ENCODE measurements around the gene PAPOLB.
A peak's percentile ranks its signal among the peaks of the same experiment; 100 is the strongest.

Gene PAPOLB

GRCh38 chr7:4876586-4876985 is 14.8 kb upstream of the PAPOLB start:
- no peak for DNase-seq

GRCh38 chr7:4875391-4875790 is 13.6 kb upstream of the PAPOLB start:
- no peak for DNase-seq

GRCh38 chr7:4873071-4873944 is 11.5 kb upstream of the PAPOLB start:
- no peak for DNase-seq

GRCh38 chr7:4871930-4872675 is 10.3 kb upstream of the PAPOLB start:
- no peak for DNase-seq

GRCh38 chr7:4871056-4871680 is 9.3 kb upstream of the PAPOLB start:
- no peak for DNase-seq

GRCh38 chr7:4868493-4868892 is 6.7 kb upstream of the PAPOLB start:
- DNase-seq = no peak

DNA sequence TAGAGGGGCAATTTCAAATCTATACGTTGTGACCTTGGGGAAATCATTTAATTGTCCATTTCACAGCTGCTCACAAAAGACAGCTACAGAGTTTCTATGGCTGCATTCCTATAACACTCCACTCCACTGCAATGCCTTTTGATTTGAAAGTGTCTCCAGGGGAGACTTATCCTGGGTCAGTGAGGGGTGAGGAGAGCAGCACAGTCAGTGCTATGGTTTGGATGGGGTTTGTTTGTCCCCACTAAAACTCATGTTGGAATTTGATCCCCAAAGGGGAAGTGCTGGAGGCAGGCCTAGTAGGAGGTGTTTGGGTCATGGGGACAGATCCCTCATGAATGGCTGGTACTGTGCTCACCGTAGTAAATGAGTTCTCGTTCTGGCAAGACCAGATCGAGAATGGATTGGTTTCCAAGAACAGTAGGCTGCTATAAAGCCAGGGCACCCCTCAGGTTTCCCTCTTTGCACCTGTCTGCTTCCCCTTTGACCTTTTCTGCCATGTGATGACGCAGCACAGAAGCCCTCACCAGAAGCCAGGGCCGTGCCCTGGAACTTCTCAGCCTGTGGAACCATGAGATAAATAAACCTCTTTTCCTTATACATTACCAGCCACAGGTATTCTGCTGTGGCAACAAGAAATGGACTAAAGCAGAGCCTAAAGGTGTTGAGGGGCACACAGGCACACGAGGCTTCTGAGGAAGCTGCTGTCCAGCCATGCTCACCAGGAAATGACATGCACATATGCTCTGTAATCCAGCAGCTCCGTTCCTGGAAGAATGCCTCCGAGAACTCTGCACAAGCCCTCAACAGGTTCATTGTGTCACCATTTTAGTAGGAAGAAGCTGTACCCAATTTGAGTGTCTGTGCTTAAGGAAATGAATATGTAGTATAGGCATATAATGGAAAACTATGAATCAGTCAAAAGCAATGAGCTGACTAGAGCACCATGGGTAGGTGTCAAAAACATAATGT is 5.0 kb upstream of the PAPOLB start:
- DNase-seq = no peak

- DNase-seq = no peak
These were observed 326 bp upstream of the PAPOLB start for GRCh38 chr7:4862156-4862555.

DNA sequence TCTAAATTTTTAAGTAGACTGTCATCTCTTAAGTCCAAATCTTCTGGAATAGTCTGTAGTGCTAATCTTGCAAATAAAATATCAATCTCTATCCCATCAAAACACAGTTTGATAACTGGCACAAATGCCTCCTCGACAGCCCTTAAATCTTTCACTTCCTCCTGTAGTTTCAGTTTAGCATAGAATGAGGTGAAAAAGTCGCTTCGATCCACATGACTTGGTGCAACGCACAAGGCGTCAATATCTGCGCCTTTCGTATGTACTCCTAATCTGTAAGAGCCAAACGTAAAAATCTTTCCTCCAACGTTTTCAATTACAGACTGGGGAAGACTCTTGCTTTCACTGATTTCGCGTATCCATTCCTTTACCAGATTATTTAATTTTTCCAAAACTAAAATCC is 603 bp downstream of the PAPOLB start:
- DNase-seq = no peak

GRCh38 chr7:4857189-4857588 is 4.6 kb downstream of the PAPOLB start:
- DNase-seq = no peak

DNA sequence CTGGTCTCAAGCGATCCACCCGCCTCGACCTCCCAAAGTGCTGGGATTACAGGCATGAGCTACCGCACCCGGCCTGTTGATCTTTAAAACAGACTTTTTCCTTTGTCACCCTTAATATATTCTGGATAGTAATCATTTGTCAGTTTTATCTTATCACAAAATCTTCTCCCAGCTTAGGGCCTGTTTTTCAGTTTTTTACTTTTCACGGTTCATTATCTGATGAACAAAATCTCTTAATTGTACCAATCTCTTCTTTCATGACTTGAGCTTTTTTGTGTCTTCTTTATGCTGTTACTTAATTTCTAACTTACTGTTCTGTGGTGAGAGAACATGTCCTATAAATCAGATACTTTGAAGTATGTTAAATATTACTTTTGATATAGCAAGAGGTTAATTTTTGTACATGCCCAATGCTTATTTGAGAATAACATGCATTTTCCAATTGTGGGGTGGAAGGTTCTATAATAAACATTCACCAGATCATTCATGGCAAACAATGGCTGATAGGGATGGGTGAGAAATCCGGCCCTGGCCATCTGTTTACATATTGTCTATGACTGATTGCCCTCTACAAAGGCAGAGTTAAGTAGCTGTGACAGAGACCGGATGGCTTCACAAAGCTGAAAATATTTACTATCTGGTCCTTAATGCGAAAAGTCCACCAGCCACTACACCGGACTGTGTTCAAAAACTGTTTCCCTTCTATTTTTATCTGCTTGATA is 5.3 kb downstream of the PAPOLB start:
- DNase-seq = no peak

- DNase-seq = no peak
These were observed 6.9 kb downstream of the PAPOLB start for GRCh38 chr7:4854916-4855315.

DNA sequence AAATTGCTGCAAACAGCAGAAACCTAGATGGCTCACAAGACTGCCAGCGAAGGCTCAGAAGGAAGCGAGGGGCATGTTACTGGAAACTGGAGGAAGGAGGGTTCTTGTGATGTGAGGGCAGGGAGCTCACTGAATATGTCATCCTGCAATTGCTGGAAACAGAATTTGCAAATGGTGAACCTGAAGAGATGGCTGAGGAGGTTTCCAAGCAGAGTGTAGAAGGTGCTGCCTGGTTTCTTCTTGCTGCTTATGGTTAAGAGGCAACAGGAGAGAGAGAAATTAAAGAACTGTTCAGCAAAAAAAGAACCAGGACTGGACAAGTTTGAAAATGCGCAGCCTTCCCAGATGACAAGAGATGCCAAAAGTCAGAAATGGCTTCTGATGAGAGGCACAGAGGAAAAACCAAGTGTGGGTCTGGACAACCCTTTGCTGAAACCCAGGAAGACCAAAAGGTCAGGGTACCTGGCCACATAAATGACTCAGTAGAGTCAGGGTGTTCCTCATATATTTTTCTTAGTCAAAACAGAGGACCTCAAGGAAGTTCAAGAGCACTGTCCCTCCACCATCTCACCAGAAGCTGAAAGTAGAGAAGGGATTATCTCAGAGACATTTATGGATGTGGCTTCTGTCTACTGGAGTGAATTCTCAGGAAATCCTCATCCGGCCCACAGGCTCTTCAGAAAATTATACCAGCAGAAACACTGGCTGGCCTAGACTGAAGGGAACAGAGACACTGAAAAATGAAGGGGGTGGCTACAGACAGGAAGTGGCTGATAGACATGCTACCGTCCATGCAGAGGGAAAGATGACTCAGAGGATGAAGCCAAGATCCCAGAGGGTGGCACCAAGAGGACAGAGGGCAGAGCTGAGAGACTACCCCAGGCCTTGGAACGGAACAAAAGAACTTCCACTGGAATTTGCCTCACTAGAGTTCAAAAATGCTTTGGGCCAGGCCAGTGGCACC is 10.1 kb downstream of the PAPOLB start:
- DNase-seq = peak; percentile 24

GRCh38 chr7:4850262-4850795 is 11.5 kb downstream of the PAPOLB start:
- DNase-seq = no peak

DNA sequence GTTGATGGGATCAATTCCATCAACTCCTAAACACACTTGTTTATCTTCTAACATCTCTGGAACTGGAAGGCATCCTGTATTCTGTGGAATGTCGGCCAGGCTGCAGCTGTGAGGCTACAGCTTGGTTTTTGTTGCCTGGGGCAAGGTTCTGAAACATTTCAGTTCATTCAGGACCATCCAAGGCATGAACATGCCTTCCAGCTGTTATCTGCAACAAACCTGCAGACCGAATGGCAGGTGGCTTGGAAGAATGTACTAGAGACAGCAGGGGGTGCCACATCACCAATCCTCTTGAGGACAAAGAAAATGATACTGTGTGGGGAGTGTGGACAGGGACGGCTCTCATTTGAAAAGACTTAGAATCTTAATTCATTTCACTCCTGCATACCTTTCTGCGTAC is 12.4 kb downstream of the PAPOLB start:
- DNase-seq = peak; percentile 30

- peak; percentile 6 for DNase-seq
These were observed 16.1 kb downstream of the PAPOLB start for GRCh38 chr7:4845740-4846142.

- DNase-seq = no peak
These were observed 19.3 kb downstream of the PAPOLB start for GRCh38 chr7:4842319-4843064.

GRCh38 chr7:4841836-4842235 is 20.0 kb downstream of the PAPOLB start:
- no peak for DNase-seq

DNA sequence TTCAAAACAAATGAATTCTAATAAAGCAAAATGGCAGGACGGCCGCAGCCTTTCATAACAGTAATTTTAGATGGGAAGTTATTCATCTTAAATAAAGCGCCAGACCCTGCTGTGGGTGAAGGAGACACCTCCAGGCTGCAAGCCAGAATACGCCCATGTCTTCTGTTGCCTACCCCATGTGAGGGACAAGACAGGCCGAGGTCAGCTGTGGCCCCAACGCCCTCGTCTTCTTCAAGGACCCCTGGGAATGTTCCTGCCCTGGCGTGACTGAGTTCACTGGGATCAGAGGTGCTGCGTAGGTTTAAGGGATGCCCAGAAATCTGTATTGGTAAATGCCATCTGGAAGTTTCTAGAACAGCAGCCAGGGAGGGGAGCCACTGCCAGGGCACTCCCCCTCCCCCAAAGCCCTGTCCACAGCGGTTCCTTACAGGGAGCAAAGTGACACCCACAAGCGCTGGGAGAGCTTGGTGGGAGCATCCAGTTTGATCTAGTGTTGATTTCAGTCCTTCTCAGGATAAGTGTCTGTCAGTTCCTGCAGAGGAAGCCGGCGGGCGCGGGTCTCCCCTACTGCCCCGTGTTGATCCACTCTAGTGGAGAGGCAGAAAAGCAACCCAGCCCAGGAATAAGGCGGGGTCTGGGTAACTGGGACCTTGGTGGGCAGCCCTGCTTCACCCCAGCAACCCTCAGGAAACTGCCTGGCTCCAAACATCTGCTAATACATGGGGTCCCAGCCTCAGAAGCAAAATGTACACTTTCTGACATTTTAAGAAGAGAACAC is 20.6 kb downstream of the PAPOLB start:
- DNase-seq = no peak

Data from fibroblast of skin of right biceps (primary cell).